Lower leg skin (tissue), 3 donors: ENCODE measurements around the gene ENTPD5.

ENCODE experiments used
- CTCF ChIP-seq, 3 donors: fragments of 450-650 bp; IDR thresholded peaks; one replicate each; pipeline ENCODE4 v1.5.1; 2016; ENCODE audit warnings: antibody characterized with exemption in 3 of 3, mild to moderate bottlenecking in 3 of 3, moderate library complexity in 2 of 3
- POLR2A ChIP-seq, 2 donors: fragments of 450-650 bp; IDR thresholded peaks; one replicate each; pipeline ENCODE4 v1.6.1; 2016 to 2017; ENCODE audit warnings: antibody characterized with exemption in 2 of 2, mild to moderate bottlenecking in 1 of 2, moderate library complexity in 1 of 2

GRCh38 chr14:74038020-74038859, 19.2 kb upstream of the ENTPD5 start:
- TF ChIP-seq POLR2A (IDR thresholded peaks at IDR 0.05) = no peak
- TF ChIP-seq CTCF (IDR thresholded peaks at IDR 0.05) = no peak
